Measurements from ENCODE around the gene FOXK1.

Gene FOXK1

GRCh38 chr7:4745265-4745919 is 63.3 kb downstream of the FOXK1 start:
- no peak for DNase-seq (ENCODE audit: low spot score)

GRCh38 chr7:4745971-4746919 is 64.2 kb downstream of the FOXK1 start:
- DNase-seq (ENCODE audit: low spot score) = no peak

- no peak for DNase-seq (ENCODE audit: low spot score)
Measured at GRCh38 chr7:4747013-4747412, 64.9 kb downstream of the FOXK1 start.

- no peak for DNase-seq (ENCODE audit: low spot score)
Measured at GRCh38 chr7:4747746-4748145, 65.7 kb downstream of the FOXK1 start.

- DNase-seq (ENCODE audit: low spot score) = no peak
Measured at GRCh38 chr7:4748231-4748681, 66.2 kb downstream of the FOXK1 start.

- no peak for DNase-seq (ENCODE audit: low spot score)
Measured at GRCh38 chr7:4749363-4749762, 67.3 kb downstream of the FOXK1 start.

GRCh38 chr7:4749798-4750197 is 67.7 kb downstream of the FOXK1 start:
- no peak for DNase-seq (ENCODE audit: low spot score)

GRCh38 chr7:4751398-4751947 is 69.4 kb downstream of the FOXK1 start:
- no peak for DNase-seq (ENCODE audit: low spot score)

GRCh38 chr7:4753598-4754432 is 71.7 kb downstream of the FOXK1 start:
- DNase-seq (ENCODE audit: low spot score) = peak; percentile 96

GRCh38 chr7:4754433-4755010 is 72.4 kb downstream of the FOXK1 start:
- no peak for DNase-seq (ENCODE audit: low spot score)

- DNase-seq (ENCODE audit: low spot score) = no peak
Measured at GRCh38 chr7:4755045-4755444, 73.0 kb downstream of the FOXK1 start.

GRCh38 chr7:4758111-4758510 is 76.0 kb downstream of the FOXK1 start:
- no peak for DNase-seq (ENCODE audit: low spot score)

- no peak for DNase-seq (ENCODE audit: low spot score)
Measured at GRCh38 chr7:4758791-4759190, 76.7 kb downstream of the FOXK1 start.

- no peak for DNase-seq (ENCODE audit: low spot score)
Measured at GRCh38 chr7:4759211-4759610, 77.1 kb downstream of the FOXK1 start.

GRCh38 chr7:4760952-4761351 is 78.9 kb downstream of the FOXK1 start:
- no peak for DNase-seq (ENCODE audit: low spot score)

GRCh38 chr7:4762121-4763055 is 80.3 kb downstream of the FOXK1 start:
- DNase-seq (ENCODE audit: low spot score) = no peak

- DNase-seq (ENCODE audit: low spot score) = no peak
Measured at GRCh38 chr7:4763091-4763793, 81.1 kb downstream of the FOXK1 start.

- no peak for DNase-seq (ENCODE audit: low spot score)
Measured at GRCh38 chr7:4763794-4764185, 81.7 kb downstream of the FOXK1 start.

GRCh38 chr7:4764402-4765007 is 82.4 kb downstream of the FOXK1 start:
- no peak for DNase-seq (ENCODE audit: low spot score)
